KMS-11 (cell line): ENCODE data around the gene ASCC1.

Experiments used
- H2AFZ ChIP-seq: fragments of 200-600 bp; sonication (generic); 2 replicates; pipeline ENCODE4 v1.6.1; 2016; ENCODE audit warnings: antibody characterized with exemption, mixed run types, low read depth
- H3K27ac ChIP-seq: fragments of 200-600 bp; sonication (generic); 2 replicates; pipeline ENCODE4 v1.6.1; 2016; ENCODE audit warnings: mild to moderate bottlenecking, mixed run types
- H3K27me3 ChIP-seq: fragments of 200-600 bp; sonication (generic); 2 replicates; pipeline ENCODE4 v1.6.1; 2017; ENCODE audit warnings: mild to moderate bottlenecking, low read depth, mixed run types, moderate library complexity; ENCODE audit not compliant: insufficient read depth
- H3K36me3 ChIP-seq: fragments of 200-600 bp; sonication (generic); 2 replicates; pipeline ENCODE4 v1.6.1; 2017; ENCODE audit warnings: mild to moderate bottlenecking, mixed run types; ENCODE audit not compliant: insufficient read depth
- H3K4me1 ChIP-seq: fragments of 200-600 bp; sonication (generic); 2 replicates; pipeline ENCODE4 v1.6.1; 2016; ENCODE audit warnings: mild to moderate bottlenecking, low read depth, mixed run types; ENCODE audit not compliant: poor library complexity, severe bottlenecking
- H3K4me2 ChIP-seq: fragments of 200-600 bp; sonication (generic); 2 replicates; pipeline ENCODE4 v1.7.0; 2016; ENCODE audit warnings: mild to moderate bottlenecking, mixed run types
- H3K4me3 ChIP-seq: fragments of 200-600 bp; sonication (generic); IDR thresholded peaks from 2 replicates; pipeline ENCODE4 v1.6.1; 2017; ENCODE audit warnings: low read depth, low read length, mixed read lengths; ENCODE audit not compliant: insufficient read depth
- H3K79me2 ChIP-seq: fragments of 200-600 bp; sonication (generic); 2 replicates; pipeline ENCODE4 v1.6.1; 2016; ENCODE audit warnings: low read depth, mixed run types; ENCODE audit not compliant: insufficient read depth
- H3K9ac ChIP-seq: fragments of 200-600 bp; sonication (generic); 2 replicates; pipeline ENCODE4 v1.6.1; 2016; ENCODE audit warnings: mild to moderate bottlenecking, mixed run types
- H4K20me1 ChIP-seq: fragments of 200-600 bp; sonication (generic); 2 replicates; pipeline ENCODE4 v1.6.1; 2016; ENCODE audit warnings: mild to moderate bottlenecking, mixed run types; ENCODE audit not compliant: insufficient read depth
- TF ChIP-seq, protein P1 (sequence below): fragments of 200-600 bp; sonication (generic); conservative IDR thresholded peaks from 2 replicates; pipeline ENCODE4 v1.6.1; 2017; ENCODE audit warnings: low read depth, mild to moderate bottlenecking, antibody characterized with exemption, low read length, moderate library complexity, mixed read lengths

The ASCC1 gene

GRCh38 chr10:72146559-72147323, 69.3 kb downstream of the ASCC1 start:
- Histone ChIP-seq H3K9ac (no peak overlapping the region), H3K36me3 (no peaks in the 10 kb centered on the region), H3K4me3 (no peak overlapping the region), H3K79me2 (no peaks in the 10 kb centered on the region), H3K27me3 (no peaks in the 10 kb centered on the region), H4K20me1 (no peaks in the 10 kb centered on the region), H2AFZ (no peak overlapping the region), H3K4me2 (no peak overlapping the region), H3K4me1 (no peaks in the 10 kb centered on the region), H3K27ac (no peak overlapping the region)
- TF ChIP-seq, protein P1, sequence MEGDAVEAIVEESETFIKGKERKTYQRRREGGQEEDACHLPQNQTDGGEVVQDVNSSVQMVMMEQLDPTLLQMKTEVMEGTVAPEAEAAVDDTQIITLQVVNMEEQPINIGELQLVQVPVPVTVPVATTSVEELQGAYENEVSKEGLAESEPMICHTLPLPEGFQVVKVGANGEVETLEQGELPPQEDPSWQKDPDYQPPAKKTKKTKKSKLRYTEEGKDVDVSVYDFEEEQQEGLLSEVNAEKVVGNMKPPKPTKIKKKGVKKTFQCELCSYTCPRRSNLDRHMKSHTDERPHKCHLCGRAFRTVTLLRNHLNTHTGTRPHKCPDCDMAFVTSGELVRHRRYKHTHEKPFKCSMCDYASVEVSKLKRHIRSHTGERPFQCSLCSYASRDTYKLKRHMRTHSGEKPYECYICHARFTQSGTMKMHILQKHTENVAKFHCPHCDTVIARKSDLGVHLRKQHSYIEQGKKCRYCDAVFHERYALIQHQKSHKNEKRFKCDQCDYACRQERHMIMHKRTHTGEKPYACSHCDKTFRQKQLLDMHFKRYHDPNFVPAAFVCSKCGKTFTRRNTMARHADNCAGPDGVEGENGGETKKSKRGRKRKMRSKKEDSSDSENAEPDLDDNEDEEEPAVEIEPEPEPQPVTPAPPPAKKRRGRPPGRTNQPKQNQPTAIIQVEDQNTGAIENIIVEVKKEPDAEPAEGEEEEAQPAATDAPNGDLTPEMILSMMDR: no peak

- no peaks in the 10 kb centered on the region for H3K79me2 ChIP-seq
- H3K4me3 ChIP-seq: no peak overlapping the region
- H4K20me1 ChIP-seq: no peaks in the 10 kb centered on the region
- no peak overlapping the region for H3K9ac ChIP-seq
- no peak overlapping the region for H2AFZ ChIP-seq
- no peak overlapping the region for H3K4me2 ChIP-seq
- no peaks in the 10 kb centered on the region for H3K4me1 ChIP-seq
- H3K36me3 ChIP-seq: no peaks in the 10 kb centered on the region
- H3K27me3 ChIP-seq: no peaks in the 10 kb centered on the region
- no peak overlapping the region for H3K27ac ChIP-seq
- TF ChIP-seq, protein P1: no peak
Observed at GRCh38 chr10:72146071-72146470, 70.0 kb downstream of the ASCC1 start.

GRCh38 chr10:72145657-72146056, 70.4 kb downstream of the ASCC1 start:
- Histone ChIP-seq H3K4me3 (no peak overlapping the region), H4K20me1 (no peaks in the 10 kb centered on the region), H2AFZ (no peak overlapping the region), H3K79me2 (no peaks in the 10 kb centered on the region), H3K36me3 (no peaks in the 10 kb centered on the region), H3K4me1 (no peaks in the 10 kb centered on the region), H3K27ac (no peak overlapping the region), H3K4me2 (no peak overlapping the region), H3K9ac (no peak overlapping the region), H3K27me3 (no peaks in the 10 kb centered on the region)
- TF ChIP-seq, protein P1: no peak

DNA sequence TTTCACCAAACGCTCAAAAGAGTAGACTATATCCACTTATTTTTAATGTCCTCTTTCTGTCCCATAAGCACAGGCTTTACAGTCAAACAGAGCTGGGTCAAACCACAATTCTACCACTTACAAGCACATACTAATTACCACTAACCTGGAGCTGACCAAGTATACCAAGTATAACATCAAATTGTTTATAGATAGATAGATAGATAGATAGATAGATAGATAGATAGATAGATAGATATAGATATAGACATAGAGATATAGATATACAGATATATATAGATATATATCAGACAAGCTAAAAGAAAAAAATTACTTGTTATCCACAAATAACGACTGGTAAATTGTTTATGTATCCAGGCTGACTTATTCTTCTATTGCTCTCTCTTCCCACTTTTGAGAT, 75.2 kb downstream of the ASCC1 start:
- H3K79me2 ChIP-seq: no peaks in the 10 kb centered on the region
- no peaks in the 10 kb centered on the region for H3K36me3 ChIP-seq
- H3K4me2 ChIP-seq: no peak overlapping the region
- H2AFZ ChIP-seq: no peak overlapping the region
- H4K20me1 ChIP-seq: no peaks in the 10 kb centered on the region
- H3K9ac ChIP-seq: no peak overlapping the region
- H3K27ac ChIP-seq: no peak overlapping the region
- no peak overlapping the region for H3K4me3 ChIP-seq
- no peaks in the 10 kb centered on the region for H3K4me1 ChIP-seq
- no peaks in the 10 kb centered on the region for H3K27me3 ChIP-seq
- TF ChIP-seq, protein P1: no peak
